GM06990 (cell line): ENCODE measurements around the gene GRIP2.

ENCODE experiments used
- DNase-seq: peaks from one replicate; pipeline ENCODE4 v3.0.0-alpha.2; 2011; ENCODE audit not compliant: insufficient read length; ENCODE audit errors: extremely low read depth
- H3K27me3 ChIP-seq: replicated peaks from 2 replicates; pipeline ENCODE4 v1.6.0; 2011; ENCODE audit warnings: low read length; ENCODE audit not compliant: control insufficient read depth, insufficient read depth
- H3K36me3 ChIP-seq: 2 replicates; pipeline ENCODE4 v1.5.1; 2011; ENCODE audit warnings: low read length; ENCODE audit not compliant: control insufficient read depth, insufficient read depth
- H3K4me3 ChIP-seq: replicated peaks from 2 replicates; pipeline ENCODE4 v1.5.1; 2011; ENCODE audit warnings: low read depth, mild to moderate bottlenecking, control low read depth, low read length
- CTCF ChIP-seq: IDR thresholded peaks from 2 replicates; pipeline ENCODE4 v1.5.1; 2011; ENCODE audit warnings: low read length, control low read depth, mild to moderate bottlenecking, inconsistent platforms; ENCODE audit not compliant: insufficient read depth, poor library complexity, severe bottlenecking

GRIP2 gene

DNA sequence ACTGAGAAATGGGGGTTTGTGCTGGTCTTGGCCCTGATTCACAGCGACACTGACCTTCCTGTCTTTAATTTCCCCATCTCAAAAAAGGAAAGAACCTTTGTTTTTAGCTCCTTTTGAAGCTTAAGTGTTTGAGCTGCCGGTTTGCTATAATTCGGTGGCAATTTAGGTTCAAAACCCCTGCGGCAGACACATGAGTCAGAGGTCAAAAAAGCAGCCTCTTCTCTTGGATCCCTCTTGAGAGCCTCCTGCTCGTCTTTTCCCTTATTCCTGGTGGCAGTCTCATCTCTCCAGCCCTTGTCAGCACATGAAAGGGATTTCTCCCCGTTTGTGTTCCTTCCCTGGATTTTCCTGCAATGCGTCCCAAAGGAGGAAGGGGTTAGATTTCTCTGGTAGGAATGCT is 64.5 kb downstream of the GRIP2 start:
- TF ChIP-seq CTCF, result no peak
- Histone ChIP-seq H3K27me3 (no peaks in the 10 kb centered on the region), H3K4me3 (no peak overlapping the region), H3K36me3 (peaks cover 12% of the 10 kb centered on the region)
- no peak for DNase-seq

DNA sequence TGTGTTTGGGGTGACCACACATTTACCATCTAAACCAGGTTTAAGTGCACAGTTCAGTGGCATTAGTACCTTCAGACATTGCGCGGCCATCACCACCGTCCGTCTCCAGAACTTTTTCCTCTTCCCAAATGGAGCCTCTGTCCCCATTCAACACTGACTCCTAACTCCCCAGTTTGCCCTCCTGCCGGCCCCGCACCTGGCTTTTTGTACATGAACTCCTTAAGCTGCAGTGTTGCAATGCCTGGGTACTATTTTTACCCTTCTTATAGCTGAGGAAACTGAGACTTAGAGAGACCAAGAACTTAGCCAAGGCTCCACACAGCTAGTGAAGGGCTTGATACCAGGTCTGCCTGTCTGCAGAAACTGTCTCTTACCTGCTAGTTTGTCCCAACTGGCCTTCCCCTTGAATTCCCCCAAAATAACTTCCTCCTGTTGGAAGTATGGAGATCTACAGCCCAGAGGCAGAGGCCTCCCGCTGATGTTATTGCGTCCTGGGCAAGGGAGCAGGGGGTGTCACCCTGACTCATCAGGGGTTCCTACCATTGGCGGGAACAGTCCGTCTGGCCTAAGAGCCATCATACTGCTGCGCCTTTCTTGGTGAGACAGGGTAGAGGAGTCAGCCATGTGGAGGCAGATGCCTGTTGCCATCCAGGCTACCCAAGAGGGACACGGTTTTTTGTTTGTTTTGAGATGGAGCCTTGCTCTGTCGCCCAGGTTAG is 65.6 kb downstream of the GRIP2 start:
- H3K4me3 ChIP-seq, result no peak overlapping the region
- no peaks in the 10 kb centered on the region for H3K27me3 ChIP-seq
- peaks cover 9% of the 10 kb centered on the region for H3K36me3 ChIP-seq
- DNase-seq, result no peak
- TF ChIP-seq CTCF, result no peak

DNA sequence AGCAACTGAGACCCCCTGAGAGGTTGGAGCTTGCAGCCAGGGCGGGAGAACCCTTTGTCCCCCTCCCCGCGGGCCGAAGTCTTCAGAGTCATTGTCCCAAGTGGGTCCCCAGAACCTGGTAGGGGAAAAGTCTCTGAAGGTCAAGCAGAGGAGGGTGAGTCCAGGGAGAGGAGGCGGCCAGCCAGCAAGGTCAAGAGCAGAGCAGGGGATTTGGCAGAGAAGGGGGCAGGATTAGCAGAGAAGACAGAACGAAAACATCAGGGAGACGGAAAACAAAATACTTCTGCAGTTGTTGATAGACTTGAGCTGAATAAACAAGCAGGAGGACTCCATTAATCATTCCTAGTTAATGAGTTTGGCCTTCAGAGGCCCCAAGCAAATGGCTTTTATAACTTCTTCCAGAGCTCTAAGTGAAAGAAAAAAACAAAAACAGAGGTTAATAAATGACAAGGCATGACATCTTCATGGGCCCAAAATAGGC is 66.7 kb downstream of the GRIP2 start:
- peaks cover 8% of the 10 kb centered on the region for H3K36me3 ChIP-seq
- no peak for DNase-seq
- H3K4me3 ChIP-seq, result no peak overlapping the region
- no peaks in the 10 kb centered on the region for H3K27me3 ChIP-seq
- no peak for TF ChIP-seq CTCF

GRCh38 chr3:14472471-14473351 is 67.4 kb downstream of the GRIP2 start:
- no peak for TF ChIP-seq CTCF
- no peak for DNase-seq
- Histone ChIP-seq H3K36me3 (peaks cover 7% of the 10 kb centered on the region), H3K4me3 (no peak overlapping the region), H3K27me3 (no peaks in the 10 kb centered on the region)

GRCh38 chr3:14471690-14472089 is 68.5 kb downstream of the GRIP2 start:
- TF ChIP-seq CTCF, result no peak
- Histone ChIP-seq H3K4me3 (no peak overlapping the region), H3K36me3 (peaks cover 4% of the 10 kb centered on the region), H3K27me3 (no peaks in the 10 kb centered on the region)
- no peak for DNase-seq
